Spleen (tissue), 11 donors: ENCODE data around the gene IL31RA. TPM values are rescaled to one million over a fixed set of nuclear protein-coding genes. Genes with fewer than 3 reads are reported as not detected.

Source experiments
- DNase-seq: peaks from one replicate; pipeline ENCODE4 v3.0.0-alpha.2; 2020
- H3K27ac ChIP-seq, 8 donors: fragments of 200-600 bp; sonication (generic) in 7 of 8; 1 replicate in 4 of 8; 2 replicates in 4 of 8; pipeline versions ENCODE4 v1.5.0 to v1.8.0; 2016 to 2021; ENCODE audit warnings: inconsistent platforms in 4 of 8, mild to moderate bottlenecking in 4 of 8, moderate library complexity in 1 of 8
- H3K27me3 ChIP-seq, 7 donors: fragments of 200-600 bp; sonication (generic) in 6 of 7; replicated peaks in 1 of 7; 1 replicate in 4 of 7; 2 replicates in 3 of 7; pipeline versions ENCODE4 v1.5.0 to v1.8.0; 2016 to 2021; ENCODE audit warnings: inconsistent platforms in 3 of 7, mild to moderate bottlenecking in 1 of 7
- H3K36me3 ChIP-seq, 6 donors: fragments of 200-600 bp; sonication (generic) in 5 of 6; 1 replicate in 4 of 6; 2 replicates in 2 of 6; pipeline versions ENCODE4 v1.5.0 to v1.8.0; 2016 to 2021; ENCODE audit warnings: inconsistent platforms in 2 of 6
- H3K4me1 ChIP-seq, 6 donors: fragments of 200-600 bp; sonication (generic) in 5 of 6; 1 replicate in 3 of 6; 2 replicates in 3 of 6; pipeline versions ENCODE4 v1.5.0 to v1.8.0; 2016 to 2021; ENCODE audit warnings: inconsistent platforms in 3 of 6
- H3K4me3 ChIP-seq, 8 donors: fragments of 200-600 bp; sonication (generic) in 7 of 8; 1 replicate in 4 of 8; 2 replicates in 4 of 8; pipeline versions ENCODE4 v1.5.0 to v1.8.0; 2016 to 2021; ENCODE audit warnings: inconsistent platforms in 4 of 8, mild to moderate bottlenecking in 4 of 8, moderate library complexity in 2 of 8
- H3K9me3 ChIP-seq, 8 donors: fragments of 200-600 bp; sonication (generic) in 7 of 8; 1 replicate in 4 of 8; 2 replicates in 4 of 8; pipeline versions ENCODE4 v1.5.0 to v1.8.0; 2016 to 2021; ENCODE audit warnings: inconsistent platforms in 4 of 8
- CTCF ChIP-seq, 11 experiments: fragments of 200-600 bp in 7 of 11; fragments of 450-650 bp in 4 of 11; sonication (generic) in 4 of 11; IDR thresholded peaks in 8 of 11; conservative IDR thresholded peaks in 3 of 11; 1 replicate in 7 of 11; 2 replicates in 4 of 11; pipeline versions ENCODE4 v1.4.0 to v1.8.0; 2016 to 2021; ENCODE audit warnings: antibody characterized with exemption in 11 of 11, inconsistent platforms in 4 of 11, mild to moderate bottlenecking in 1 of 11
- POLR2A ChIP-seq, 3 donors: fragments of 450-650 bp; IDR thresholded peaks; one replicate each; pipeline ENCODE4 v1.5.1; 2017; ENCODE audit warnings: antibody characterized with exemption in 3 of 3, mild to moderate bottlenecking in 1 of 3
- POLR2AphosphoS5 ChIP-seq, 3 donors: sonication (generic); formaldehyde crosslinking; IDR thresholded peaks; one replicate each; pipeline ENCODE4 v1.5.1; 2017; ENCODE audit warnings: antibody characterized with exemption in 3 of 3
- whole genome bisulfite sequencing, 5 donors: extraction: QIAGEN DNeasy Blood & Tissue Kit in 3 of 5; methylation state at CpG; one replicate each; pipeline versions ENCODE4 v1.1.5 to v1.1.7; 2013 to 2018; 5-methylcytosine and 5-hydroxymethylcytosine counted together
- intact Hi-C: fragments of 100-400 bp; cut with DNase I; formaldehyde crosslinking; loops from one replicate; pipeline ENCODE4 v1.15.0; 2023; ENCODE audit warnings: low total_unique reads
- polyA plus RNA-seq, 3 donors: library from polyadenylated mRNA; stranded (reverse); fragments of 200-250 nt; gene quantifications; one replicate each; pipeline ENCODE4 v1.2.1, GENCODE V29; 2013
- total RNA-seq, 7 donors: library from RNA; depleted of rRNA in 3 of 7; stranded (reverse); fragments of >200 nt in 3 of 7; fragmentation: NEBNext Ultra II Directional in 4 of 7; extraction: Animal tissue kit (Norgen Biotek cat#: 25700) in 4 of 7; gene quantifications; one replicate each; pipeline versions ENCODE4 v1.1.0 to v1.2.1, GENCODE V29; 2016 to 2021
- donor health status: healthy with polysubstance abuse.
- donor health status: DM: no; HTN: no; CAD: no; lungs with moderate emphysema.
- donor health status: DM: no; HTN: no; CAD: no.
- donor health status: Bipolar disorder and iron deficiency.
- donor health status: healthy.
- donor health status: DM: no; HTN: no; CAD: no.
- donor health status: DM: yes; HTN: yes; CAD: no.

The IL31RA gene
- total and polyA plus RNA-seq, 10 donors = 0.02 to 0.20 (median 0.03) TPM; not detected in 7

- intact Hi-C loops = no loop called here
- TF ChIP-seq CTCF (IDR thresholded peaks at IDR 0.05 in 8 of 11, conservative IDR thresholded peaks at IDR 0.05 in 3 of 11) (no peak), POLR2AphosphoS5 (IDR thresholded peaks at IDR 0.05) (no peak), POLR2A (IDR thresholded peaks at IDR 0.05) (no peak)
- WGBS, 5 donors = 85 to 92% (median 87%) methylated on average over 6 of the region's 6 CpGs
- H3K9me3 ChIP-seq = no peaks in the 10 kb centered on the region
- no peaks in the 10 kb centered on the region for H3K36me3 ChIP-seq
- DNase-seq = no peak
- no peak overlapping the region for H3K27ac ChIP-seq
- peaks cover 0 to 9% (median 3%) of the 10 kb centered on the region in 6 donors for H3K4me1 ChIP-seq
- H3K27me3 ChIP-seq = peaks cover 3 to 56% (median 21%) of the 10 kb centered on the region in 7 donors
- no peak overlapping the region for H3K4me3 ChIP-seq
Measured at GRCh38 chr5:55820488-55820887, 30.7 kb upstream of the IL31RA start.

GRCh38 chr5:55821731-55822512 is 29.2 kb upstream of the IL31RA start:
- peaks cover 0 to 9% (median 3%) of the 10 kb centered on the region in 6 donors for H3K4me1 ChIP-seq
- H3K36me3 ChIP-seq = no peaks in the 10 kb centered on the region
- no peaks in the 10 kb centered on the region for H3K9me3 ChIP-seq
- WGBS, 5 donors = 11 to 26% (median 16%) methylated on average over 21 to 45 of the region's 45 CpGs
- H3K27me3 ChIP-seq = peaks cover 3 to 56% (median 21%) of the 10 kb centered on the region in 7 donors
- intact Hi-C loops = no loop called here
- DNase-seq = peak; percentile 77
- peak overlapping the region in 5 of 8 donors; percentile 13 to 53 (median 23) for H3K4me3 ChIP-seq
- TF ChIP-seq POLR2AphosphoS5 (IDR thresholded peaks at IDR 0.05) (peak in 1 of 3 donors; percentile 42), POLR2A (IDR thresholded peaks at IDR 0.05) (no peak)
- H3K27ac ChIP-seq = no peak overlapping the region

- WGBS, 5 donors = 75 to 84% (median 81%) methylated on average over 1 of the region's 1 CpG
Measured at GRCh38 chr5:55823151-55823796, 27.9 kb upstream of the IL31RA start.

GRCh38 chr5:55829956-55830355 is 21.2 kb upstream of the IL31RA start:
- no peak overlapping the region for H3K27ac ChIP-seq
- intact Hi-C loops = no loop called here
- TF ChIP-seq POLR2A (IDR thresholded peaks at IDR 0.05) = no peak
- no peak for TF ChIP-seq POLR2AphosphoS5 (IDR thresholded peaks at IDR 0.05)
- no peak for TF ChIP-seq CTCF (IDR thresholded peaks at IDR 0.05 in 8 of 11, conservative IDR thresholded peaks at IDR 0.05 in 3 of 11)
- H3K36me3 ChIP-seq = no peaks in the 10 kb centered on the region
- H3K27me3 ChIP-seq = peaks cover 0 to 12% (median 0%) of the 10 kb centered on the region in 7 donors
- no peak for DNase-seq
- no peaks in the 10 kb centered on the region for H3K4me1 ChIP-seq
- peaks cover 0 to 8% (median 0%) of the 10 kb centered on the region in 8 donors for H3K9me3 ChIP-seq
- H3K4me3 ChIP-seq = no peak overlapping the region
- 72 to 93% (median 91%) methylated on average over 3 of the region's 3 CpGs for WGBS, 5 donors

More at GRCh38 chr5:55823151-55823796, 27.9 kb upstream of the IL31RA start:
- no peaks in the 10 kb centered on the region for H3K36me3 ChIP-seq
- H3K27ac ChIP-seq = no peak overlapping the region
- peaks cover 0 to 9% (median 3%) of the 10 kb centered on the region in 6 donors for H3K4me1 ChIP-seq
- H3K9me3 ChIP-seq = no peaks in the 10 kb centered on the region
- H3K27me3 ChIP-seq = peaks cover 3 to 56% (median 21%) of the 10 kb centered on the region in 7 donors
- H3K4me3 ChIP-seq = no peak overlapping the region
- intact Hi-C loops = no loop called here
- TF ChIP-seq POLR2AphosphoS5 (IDR thresholded peaks at IDR 0.05) = no peak
- TF ChIP-seq CTCF (IDR thresholded peaks at IDR 0.05 in 8 of 11, conservative IDR thresholded peaks at IDR 0.05 in 3 of 11) = no peak
- TF ChIP-seq POLR2A (IDR thresholded peaks at IDR 0.05) = no peak
- DNase-seq = no peak
